ENCODE results near the gene SERPINA6. TPM values are rescaled to one million over a fixed set of nuclear protein-coding genes. Genes with fewer than 3 reads are reported as not detected.
"Not testable (repeated sequence)": the region's sequence is repeated elsewhere in the genome, so short reads cannot be mapped to it uniquely, and the experiment has no call there.

SERPINA6 gene
- total RNA-seq, 1 experiment from 2014 or later: not detected

DNA sequence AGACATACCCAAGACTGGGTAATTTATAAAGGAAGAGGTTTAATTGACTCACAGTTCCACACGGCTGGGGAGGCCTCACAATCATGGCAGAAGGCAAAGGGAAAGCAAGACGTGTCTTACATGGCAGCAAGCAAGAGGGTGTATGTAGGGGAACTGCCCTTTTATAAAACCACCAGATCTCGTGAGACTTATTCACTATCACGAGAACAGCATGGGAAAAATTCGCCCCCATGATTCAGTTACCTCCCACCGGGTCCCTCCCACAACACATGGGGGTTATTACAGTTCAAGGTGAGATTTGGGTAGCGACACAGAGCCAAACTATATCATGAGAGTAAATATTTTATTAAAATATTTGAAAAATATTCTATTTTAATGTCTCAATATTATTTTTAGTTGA lies 54.6 kb downstream of the SERPINA6 start:
- CTCF ChIA-PET: interaction anchor here (0.6 kb wide), 2 partner anchors 14 to 209 kb away, joined by 3 to 5 read pairs; no protein-coding TSS in a partner anchor
- DNase-seq (ENCODE audit: low read depth, low spot score); H3K4me1 ChIP-seq (ENCODE audit: control insufficient read depth, insufficient read depth, low read length); H3K4me3 ChIP-seq (ENCODE audit: low read depth in 2 of 2, low read length in 2 of 2); H3K36me3 ChIP-seq (ENCODE audit: control insufficient read depth, insufficient read depth, low read length); in situ Hi-C loops (cut with HindIII; ENCODE audit: low pct_unique_long_range_greater_than_20kb, low sequenced_read_pairs); intact Hi-C loops (cut with micrococcal nuclease; ENCODE audit: unreplicated experiment); H3K9me3 ChIP-seq (ENCODE audit: control insufficient read depth, insufficient read depth, low read depth, low read length); H3K27me3 ChIP-seq (ENCODE audit: control insufficient read depth, insufficient read depth, low read length); POLR2A ChIA-PET; ATAC-seq; H3K27ac ChIP-seq (ENCODE audit: low read length); BruUV-seq (replicated peaks): not testable (repeated sequence)

GRCh38 chr14:94267352-94267751 lies 55.8 kb downstream of the SERPINA6 start:
- ChIA-PET POLR2A (no interaction called here), CTCF (no interaction called here)
- Histone ChIP-seq H3K4me3 (ENCODE audit: low read depth in 2 of 2, low read length in 2 of 2) (no peak overlapping the region), H3K36me3 (ENCODE audit: control insufficient read depth, insufficient read depth, low read length) (no peaks in the 10 kb centered on the region), H3K4me1 (ENCODE audit: control insufficient read depth, insufficient read depth, low read length) (no peaks in the 10 kb centered on the region), H3K27me3 (ENCODE audit: control insufficient read depth, insufficient read depth, low read length) (no peaks in the 10 kb centered on the region), H3K9me3 (ENCODE audit: control insufficient read depth, insufficient read depth, low read depth, low read length) (no peaks in the 10 kb centered on the region), H3K27ac (ENCODE audit: low read length) (no peak overlapping the region)
- no peak for TF ChIP-seq POLR2AphosphoS5 (IDR thresholded peaks at IDR 0.05; ENCODE audit: low read depth, low read length)
- no peak for TF ChIP-seq SIN3A (IDR thresholded peaks at IDR 0.05; ENCODE audit: borderline replicate concordance, insufficient read depth, low read depth, low read length)
- no peak for TF ChIP-seq TCF7L2 (IDR thresholded peaks at IDR 0.05; ENCODE audit: low read depth, low read length)
- TF ChIP-seq, protein P1, sequence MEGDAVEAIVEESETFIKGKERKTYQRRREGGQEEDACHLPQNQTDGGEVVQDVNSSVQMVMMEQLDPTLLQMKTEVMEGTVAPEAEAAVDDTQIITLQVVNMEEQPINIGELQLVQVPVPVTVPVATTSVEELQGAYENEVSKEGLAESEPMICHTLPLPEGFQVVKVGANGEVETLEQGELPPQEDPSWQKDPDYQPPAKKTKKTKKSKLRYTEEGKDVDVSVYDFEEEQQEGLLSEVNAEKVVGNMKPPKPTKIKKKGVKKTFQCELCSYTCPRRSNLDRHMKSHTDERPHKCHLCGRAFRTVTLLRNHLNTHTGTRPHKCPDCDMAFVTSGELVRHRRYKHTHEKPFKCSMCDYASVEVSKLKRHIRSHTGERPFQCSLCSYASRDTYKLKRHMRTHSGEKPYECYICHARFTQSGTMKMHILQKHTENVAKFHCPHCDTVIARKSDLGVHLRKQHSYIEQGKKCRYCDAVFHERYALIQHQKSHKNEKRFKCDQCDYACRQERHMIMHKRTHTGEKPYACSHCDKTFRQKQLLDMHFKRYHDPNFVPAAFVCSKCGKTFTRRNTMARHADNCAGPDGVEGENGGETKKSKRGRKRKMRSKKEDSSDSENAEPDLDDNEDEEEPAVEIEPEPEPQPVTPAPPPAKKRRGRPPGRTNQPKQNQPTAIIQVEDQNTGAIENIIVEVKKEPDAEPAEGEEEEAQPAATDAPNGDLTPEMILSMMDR (IDR thresholded peaks at IDR 0.05): no peak
- TF ChIP-seq, protein P2, sequence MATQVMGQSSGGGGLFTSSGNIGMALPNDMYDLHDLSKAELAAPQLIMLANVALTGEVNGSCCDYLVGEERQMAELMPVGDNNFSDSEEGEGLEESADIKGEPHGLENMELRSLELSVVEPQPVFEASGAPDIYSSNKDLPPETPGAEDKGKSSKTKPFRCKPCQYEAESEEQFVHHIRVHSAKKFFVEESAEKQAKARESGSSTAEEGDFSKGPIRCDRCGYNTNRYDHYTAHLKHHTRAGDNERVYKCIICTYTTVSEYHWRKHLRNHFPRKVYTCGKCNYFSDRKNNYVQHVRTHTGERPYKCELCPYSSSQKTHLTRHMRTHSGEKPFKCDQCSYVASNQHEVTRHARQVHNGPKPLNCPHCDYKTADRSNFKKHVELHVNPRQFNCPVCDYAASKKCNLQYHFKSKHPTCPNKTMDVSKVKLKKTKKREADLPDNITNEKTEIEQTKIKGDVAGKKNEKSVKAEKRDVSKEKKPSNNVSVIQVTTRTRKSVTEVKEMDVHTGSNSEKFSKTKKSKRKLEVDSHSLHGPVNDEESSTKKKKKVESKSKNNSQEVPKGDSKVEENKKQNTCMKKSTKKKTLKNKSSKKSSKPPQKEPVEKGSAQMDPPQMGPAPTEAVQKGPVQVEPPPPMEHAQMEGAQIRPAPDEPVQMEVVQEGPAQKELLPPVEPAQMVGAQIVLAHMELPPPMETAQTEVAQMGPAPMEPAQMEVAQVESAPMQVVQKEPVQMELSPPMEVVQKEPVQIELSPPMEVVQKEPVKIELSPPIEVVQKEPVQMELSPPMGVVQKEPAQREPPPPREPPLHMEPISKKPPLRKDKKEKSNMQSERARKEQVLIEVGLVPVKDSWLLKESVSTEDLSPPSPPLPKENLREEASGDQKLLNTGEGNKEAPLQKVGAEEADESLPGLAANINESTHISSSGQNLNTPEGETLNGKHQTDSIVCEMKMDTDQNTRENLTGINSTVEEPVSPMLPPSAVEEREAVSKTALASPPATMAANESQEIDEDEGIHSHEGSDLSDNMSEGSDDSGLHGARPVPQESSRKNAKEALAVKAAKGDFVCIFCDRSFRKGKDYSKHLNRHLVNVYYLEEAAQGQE (IDR thresholded peaks at IDR 0.05; ENCODE audit: insufficient read depth in 1 of 2, low read depth in 2 of 2, low read length in 1 of 2): no peak
- BruUV-seq (replicated peaks): no TSS peak
- ATAC-seq (no peak), DNase-seq (ENCODE audit: low read depth, low spot score) (no peak)
- in situ Hi-C loops (cut with HindIII; ENCODE audit: low pct_unique_long_range_greater_than_20kb, low sequenced_read_pairs) (no loop called here), intact Hi-C loops (cut with micrococcal nuclease; ENCODE audit: unreplicated experiment) (no loop called here)

DNA sequence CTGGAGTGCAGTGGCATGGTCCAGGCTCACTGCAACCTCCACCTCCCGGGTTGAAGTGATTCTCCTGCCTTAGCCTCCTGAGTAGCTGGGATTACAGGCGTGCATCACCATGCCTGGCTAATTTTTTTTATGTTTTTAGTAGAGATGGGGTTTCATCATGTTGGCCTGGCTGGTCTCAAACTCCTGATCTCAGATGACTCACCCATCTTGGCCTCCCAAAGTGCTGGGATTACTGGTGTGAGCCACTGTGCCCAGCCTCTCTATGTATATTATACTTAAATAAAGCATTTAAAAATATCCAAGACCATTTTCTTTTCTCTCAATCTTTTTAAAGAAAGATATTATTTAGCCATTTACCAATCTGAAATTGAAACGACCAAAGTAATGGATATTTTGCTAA lies 58.9 kb downstream of the SERPINA6 start:
- CTCF ChIA-PET; POLR2A ChIA-PET; intact Hi-C loops (cut with micrococcal nuclease; ENCODE audit: unreplicated experiment): not testable (repeated sequence)

More for the DNA sequence above, 58.9 kb downstream of the SERPINA6 start:
- ATAC-seq; H3K27me3 ChIP-seq (ENCODE audit: control insufficient read depth, insufficient read depth, low read length); BruUV-seq (replicated peaks); H3K9me3 ChIP-seq (ENCODE audit: control insufficient read depth, insufficient read depth, low read depth, low read length); H3K36me3 ChIP-seq (ENCODE audit: control insufficient read depth, insufficient read depth, low read length); H3K4me1 ChIP-seq (ENCODE audit: control insufficient read depth, insufficient read depth, low read length); in situ Hi-C loops (cut with HindIII; ENCODE audit: low pct_unique_long_range_greater_than_20kb, low sequenced_read_pairs); DNase-seq (ENCODE audit: low read depth, low spot score); H3K4me3 ChIP-seq (ENCODE audit: low read depth in 2 of 2, low read length in 2 of 2); H3K27ac ChIP-seq (ENCODE audit: low read length): not testable (repeated sequence)

Other genes with a start within 250 kb of the SERPINA6 start
- gene DDX24, start 242.1 kb downstream of the SERPINA6 start, total RNA-seq (2021; ENCODE audit: unreplicated experiment): 103 TPM
- 19.6 TPM for gene IFI27L1, start 242.0 kb downstream of the SERPINA6 start, total RNA-seq (2021; ENCODE audit: unreplicated experiment)
- 2.3 TPM for gene IFI27, start 212.6 kb downstream of the SERPINA6 start, total RNA-seq (2021; ENCODE audit: unreplicated experiment)
- gene IFI27L2, start 193.7 kb downstream of the SERPINA6 start, total RNA-seq (2021; ENCODE audit: unreplicated experiment): 13.2 TPM
- gene PPP4R4, start 149.0 kb downstream of the SERPINA6 start, total RNA-seq (2021; ENCODE audit: unreplicated experiment): 1.1 TPM
- gene SERPINA10, start 30.1 kb downstream of the SERPINA6 start, total RNA-seq (2021; ENCODE audit: unreplicated experiment): 0.03 TPM
- gene SERPINA2, start 43.4 kb upstream of the SERPINA6 start, total RNA-seq (2021; ENCODE audit: unreplicated experiment): not detected
- gene SERPINA1, start 65.3 kb upstream of the SERPINA6 start, total RNA-seq (2021; ENCODE audit: unreplicated experiment): 4.9 TPM
- not detected for gene SERPINA11, start 129.5 kb upstream of the SERPINA6 start, total RNA-seq (2021; ENCODE audit: unreplicated experiment)
- gene SERPINA9, start 152.9 kb upstream of the SERPINA6 start, total RNA-seq (2021; ENCODE audit: unreplicated experiment): not detected
- gene SERPINA12, start 186.1 kb upstream of the SERPINA6 start, total RNA-seq (2021; ENCODE audit: unreplicated experiment): not detected
- gene SERPINA4, start 238.1 kb upstream of the SERPINA6 start, total RNA-seq (2021; ENCODE audit: unreplicated experiment): 0.10 TPM